Left ventricle myocardium superior (tissue), 1 donor: ENCODE measurements around the gene FPGS. TPM values are rescaled to one million over a fixed set of nuclear protein-coding genes. Genes with fewer than 3 reads are reported as not detected.
"Not testable (repeated sequence)": the region's sequence is repeated elsewhere in the genome, so short reads cannot be mapped to it uniquely, and the experiment has no call there.

Source experiments
- ATAC-seq: fragments of 200-7000 bp; cut with Tn5 transposase; one replicate; pipeline ENCODE4 v1.9.1; 2020; ENCODE audit warnings: mild to moderate bottlenecking, moderate library complexity
- DNase-seq: peaks from one replicate; pipeline ENCODE4 v3.0.0-alpha.2; 2020
- intact Hi-C: fragments of 100-400 bp; cut with micrococcal nuclease; formaldehyde crosslinking; loops from one replicate; pipeline ENCODE4 v1.11.0; 2022
- total RNA-seq: library from RNA; stranded (reverse); fragmentation: NEBNext Ultra II Directional; extraction: Animal tissue kit (Norgen Biotek cat#: 25700); gene quantifications from one replicate; pipeline ENCODE4 v1.2.1, GENCODE V29; 2021
- donor health status: DM: no; HTN: yes; CAD: no; lungs with severe emphysema.

The FPGS gene
- total RNA-seq, 1 donor from 2014 or later = 31.9 TPM

GRCh38 chr9:127769929-127770582 lies 32.6 kb upstream of the FPGS start:
- intact Hi-C loops = no loop called here
- DNase-seq (no peak), ATAC-seq (no peak)

- intact Hi-C loops = no loop called here
- no peak for ATAC-seq
- no peak for DNase-seq
These were observed 32.1 kb upstream of the FPGS start for GRCh38 chr9:127770583-127770904.

GRCh38 chr9:127770905-127771569 lies 31.6 kb upstream of the FPGS start:
- intact Hi-C loops = no loop called here
- peak; percentile 99 for DNase-seq

GRCh38 chr9:127771570-127772189 lies 31.0 kb upstream of the FPGS start:
- ATAC-seq (no peak), DNase-seq (no peak)
- intact Hi-C loops = no loop called here

More at GRCh38 chr9:127770905-127771569, 31.6 kb upstream of the FPGS start:
- peak; percentile 97 for ATAC-seq

GRCh38 chr9:127772603-127773002 lies 30.1 kb upstream of the FPGS start:
- intact Hi-C loops = no loop called here
- ATAC-seq = no peak
- DNase-seq = no peak

- intact Hi-C loops = no loop called here
- no peak for ATAC-seq
These were observed 29.4 kb upstream of the FPGS start for GRCh38 chr9:127773272-127773671.

GRCh38 chr9:127773981-127774380 lies 28.7 kb upstream of the FPGS start:
- no peak for DNase-seq
- no peak for ATAC-seq
- intact Hi-C loops = no loop called here

More at GRCh38 chr9:127773272-127773671, 29.4 kb upstream of the FPGS start:
- DNase-seq = no peak

GRCh38 chr9:127776195-127776923 lies 26.3 kb upstream of the FPGS start:
- ATAC-seq (peak; percentile 12), DNase-seq (peak; percentile 50)
- intact Hi-C loops = no loop called here

- ATAC-seq = no peak
- intact Hi-C loops = no loop called here
These were observed 25.8 kb upstream of the FPGS start for GRCh38 chr9:127776924-127777289.

GRCh38 chr9:127777368-127777980 lies 25.2 kb upstream of the FPGS start:
- intact Hi-C loops = no loop called here
- no peak for DNase-seq
- no peak for ATAC-seq

More at GRCh38 chr9:127776924-127777289, 25.8 kb upstream of the FPGS start:
- DNase-seq = no peak

GRCh38 chr9:127778280-127779135 lies 24.2 kb upstream of the FPGS start, which contains the start of gene SH2D3C:
Gene SH2D3C, minus strand, starts transcription at chr9:127778666. Its CDS starts 39 bp downstream, at chr9:127778627.
- ATAC-seq = peak; percentile 76
- intact Hi-C loops = no loop called here
- peak; percentile 75 for DNase-seq

GRCh38 chr9:127779136-127779981 lies 23.3 kb upstream of the FPGS start:
- no peak for DNase-seq
- ATAC-seq = peak; percentile 33
- intact Hi-C loops = no loop called here

- no peak for DNase-seq
- intact Hi-C loops = loop anchor here (5.0 to 10.0 kb wide), 2 partner anchors 43 to 94 kb away; partner anchors contain the start of genes AK1 and TOR2A
- ATAC-seq = no peak
These were observed 22.4 kb upstream of the FPGS start for GRCh38 chr9:127780126-127780885.

GRCh38 chr9:127780909-127781308 lies 21.8 kb upstream of the FPGS start:
- not testable (repeated sequence) for ATAC-seq, DNase-seq
- intact Hi-C loops = loop anchor here (5.0 to 10.0 kb wide), 2 partner anchors 44 to 94 kb away; partner anchors contain the start of genes AK1 and TOR2A

GRCh38 chr9:127781806-127782205 lies 20.9 kb upstream of the FPGS start:
- intact Hi-C loops = loop anchor here (5.0 to 10.0 kb wide), 2 partner anchors 45 to 93 kb away; partner anchors contain the start of genes AK1 and TOR2A
- ATAC-seq (no peak), DNase-seq (no peak)
